H1 (cell line): ENCODE data around the gene TNS1. TPM values are rescaled to one million over a fixed set of nuclear protein-coding genes. Genes with fewer than 3 reads are reported as not detected.

Experiments used
- CTCF ChIA-PET: fragments of 300-600 bp; sonication (Branson Sonifier 250); formaldehyde crosslinking; loops from one replicate; lab custom pipeline; 2021; ENCODE audit not compliant: partially characterized antibody; lab: Charles Lee
- POLR2A ChIA-PET: fragments of 300-600 bp; sonication (Branson Sonifier 250); formaldehyde crosslinking; loops from one replicate; lab custom pipeline; 2021; ENCODE audit warnings: inconsistent platforms; ENCODE audit not compliant: partially characterized antibody; lab: Charles Lee
- DNase-seq, 2 experiments: peaks; one replicate each; pipeline versions ENCODE4 v3.0.0 to v3.0.0-alpha.2; 2010 to 2022; ENCODE audit warnings: low spot score in 2 of 2, low read depth in 1 of 2, mixed read lengths in 1 of 2
- FAIRE-seq: peaks from 2 replicates; lab custom pipeline; 2011; peaks lifted over from hg19 to GRCh38; lab: Jason Lieb, UNC
- H2AFZ ChIP-seq: 2 replicates; pipeline ENCODE4 v1.8.1; 2012; ENCODE audit warnings: low read length, inconsistent platforms
- H2AK5ac ChIP-seq: 2 replicates; pipeline ENCODE4 v1.6.1; 2013; ENCODE audit warnings: low read depth, low read length
- H2BK120ac ChIP-seq: replicated peaks from 2 replicates; pipeline ENCODE3; 2013; ENCODE audit warnings: low read depth, low read length, inconsistent platforms
- H2BK12ac ChIP-seq: 2 replicates; pipeline ENCODE4 v1.6.1; 2013; ENCODE audit warnings: low read depth, low read length
- H2BK15ac ChIP-seq: 2 replicates; pipeline ENCODE4 v1.6.1; 2013; ENCODE audit warnings: low read length
- H2BK20ac ChIP-seq: 2 replicates; pipeline ENCODE4 v1.6.1; 2013; ENCODE audit warnings: low read length
- H2BK5ac ChIP-seq: 2 replicates; pipeline ENCODE4 v1.6.1; 2013; ENCODE audit warnings: low read depth, low read length
- H3K14ac ChIP-seq: 2 replicates; pipeline ENCODE4 v1.6.1; 2013; ENCODE audit warnings: inconsistent platforms; ENCODE audit not compliant: insufficient read length
- H3K18ac ChIP-seq: 2 replicates; pipeline ENCODE4 v1.6.1; 2013; ENCODE audit warnings: low read length; ENCODE audit errors: extremely low read depth
- H3K23ac ChIP-seq: 2 replicates; pipeline ENCODE4 v1.6.1; 2013; ENCODE audit warnings: inconsistent platforms; ENCODE audit not compliant: insufficient read length
- H3K23me2 ChIP-seq: 2 replicates; pipeline ENCODE4 v1.6.1; 2013; ENCODE audit warnings: low read depth, low read length
- H3K27ac ChIP-seq: 2 replicates; pipeline ENCODE4 v1.6.1; 2011; ENCODE audit warnings: low read depth, low read length, inconsistent platforms
- H3K27me3 ChIP-seq, 4 experiments: replicated peaks in 1 of 4; 1 replicate in 1 of 4; 2 replicates in 3 of 4; pipeline versions ENCODE4 v1.6.1 to v1.8.1; 2011 to 2013; ENCODE audit warnings: low read length in 3 of 4, mild to moderate bottlenecking in 3 of 4, inconsistent platforms in 2 of 4, mixed read lengths in 2 of 4, moderate library complexity in 1 of 4; ENCODE audit not compliant: control insufficient read depth in 3 of 4, insufficient read depth in 3 of 4; ENCODE audit errors: extremely low read depth in 1 of 4
- H3K36me3 ChIP-seq, 4 experiments: 2 replicates each; pipeline versions ENCODE4 v1.6.1 to v1.8.1; 2011 to 2013; ENCODE audit warnings: mild to moderate bottlenecking in 4 of 4, low read length in 3 of 4, moderate library complexity in 2 of 4, control low read depth in 1 of 4, inconsistent platforms in 1 of 4; ENCODE audit not compliant: insufficient read depth in 4 of 4, control insufficient read depth in 2 of 4
- H3K4ac ChIP-seq: replicated peaks from 2 replicates; pipeline ENCODE3; 2013; ENCODE audit warnings: low read length, low read depth, mixed read lengths, inconsistent platforms; ENCODE audit not compliant: insufficient read length
- H3K4me1 ChIP-seq, 4 experiments: replicated peaks in 1 of 4; 1 replicate in 1 of 4; 2 replicates in 3 of 4; pipeline versions ENCODE4 v1.6.1 to v1.8.1; 2011 to 2013; ENCODE audit warnings: low read length in 3 of 4, inconsistent platforms in 2 of 4, mixed read lengths in 1 of 4; ENCODE audit not compliant: insufficient read depth in 4 of 4, control insufficient read depth in 3 of 4
- H3K4me2 ChIP-seq, 2 experiments: 2 replicates each; pipeline versions ENCODE4 v1.6.1 to v1.8.1; 2011 to 2013; ENCODE audit warnings: low read depth in 2 of 2, low read length in 2 of 2, control low read depth in 1 of 2, inconsistent platforms in 1 of 2, mild to moderate bottlenecking in 1 of 2; ENCODE audit not compliant: insufficient read depth in 1 of 2
- H3K4me3 ChIP-seq, 4 experiments: fragments of 200-600, 300-600 bp in 1 of 4; sonication (generic), shearing (Covaris generic), sonication (Bioruptor Twin) in 1 of 4; 2 replicates each; pipeline versions ENCODE4 v1.5.1 to v1.8.1; 2011 to 2016; ENCODE audit warnings: low read length in 4 of 4, low read depth in 3 of 4, control low read depth in 2 of 4, inconsistent platforms in 2 of 4, mild to moderate bottlenecking in 2 of 4, mixed read lengths in 1 of 4, moderate library complexity in 1 of 4; ENCODE audit not compliant: insufficient read depth in 2 of 4; ENCODE audit errors: extremely low read depth in 1 of 4
- H3K56ac ChIP-seq: replicated peaks from 2 replicates; pipeline ENCODE3; 2013; ENCODE audit warnings: low read depth, mild to moderate bottlenecking, mixed read lengths, low read length, inconsistent platforms; ENCODE audit not compliant: insufficient read length
- H3K79me1 ChIP-seq: 2 replicates; pipeline ENCODE4 v1.6.1; 2013; ENCODE audit warnings: low read depth, low read length, control low read depth
- H3K79me2 ChIP-seq, 2 experiments: 2 replicates each; pipeline versions ENCODE4 v1.6.1 to v1.8.1; 2012 to 2013; ENCODE audit warnings: low read length in 2 of 2, mild to moderate bottlenecking in 2 of 2, inconsistent platforms in 1 of 2; ENCODE audit not compliant: insufficient read depth in 2 of 2, control insufficient read depth in 1 of 2
- H3K9ac ChIP-seq, 4 experiments: replicated peaks in 1 of 4; 1 replicate in 1 of 4; 2 replicates in 3 of 4; pipeline versions ENCODE4 v1.6.1 to v1.8.1; 2011 to 2013; ENCODE audit warnings: low read depth in 3 of 4, low read length in 3 of 4, control low read depth in 2 of 4, mild to moderate bottlenecking in 2 of 4, moderate library complexity in 2 of 4, inconsistent platforms in 1 of 4; ENCODE audit errors: extremely low read depth in 1 of 4
- H3K9me3 ChIP-seq, 2 experiments: 2 replicates each; pipeline versions ENCODE4 v1.6.1 to v1.8.1; 2012 to 2013; ENCODE audit warnings: mild to moderate bottlenecking in 2 of 2, moderate library complexity in 2 of 2, control low read depth in 1 of 2, inconsistent platforms in 1 of 2, low read depth in 1 of 2, low read length in 1 of 2, mixed read lengths in 1 of 2; ENCODE audit not compliant: insufficient read depth in 2 of 2
- H4K20me1 ChIP-seq, 2 experiments: replicated peaks in 1 of 2; 2 replicates each; pipeline versions ENCODE3 to v1.8.1; 2011 to 2013; ENCODE audit warnings: inconsistent platforms in 2 of 2, low read length in 2 of 2, mild to moderate bottlenecking in 1 of 2; ENCODE audit not compliant: insufficient read depth in 2 of 2, control insufficient read depth in 1 of 2
- H4K5ac ChIP-seq: 2 replicates; pipeline ENCODE4 v1.6.1; 2013; ENCODE audit warnings: low read length, low read depth, mixed read lengths, inconsistent platforms; ENCODE audit not compliant: insufficient read length
- H4K8ac ChIP-seq: 2 replicates; pipeline ENCODE4 v1.8.0; 2013; ENCODE audit warnings: mild to moderate bottlenecking, moderate library complexity, low read length, inconsistent platforms; ENCODE audit not compliant: insufficient read depth; ENCODE audit errors: extremely low read depth
- H4K91ac ChIP-seq: replicated peaks from 2 replicates; pipeline ENCODE3; 2013; ENCODE audit warnings: low read length, mixed read lengths, inconsistent platforms; ENCODE audit not compliant: insufficient read length
- CEBPB ChIP-seq: IDR thresholded peaks from 2 replicates; pipeline ENCODE4 v1.6.1; 2012; ENCODE audit warnings: low read depth, low read length
- CREB1 ChIP-seq: IDR thresholded peaks from 2 replicates; pipeline ENCODE4 v1.6.1; 2012; ENCODE audit warnings: inconsistent platforms
- HDAC6 ChIP-seq: IDR thresholded peaks from one replicate; pipeline ENCODE4 v1.7.1; 2012; ENCODE audit warnings: low read depth, mild to moderate bottlenecking, inconsistent platforms, low read length, moderate library complexity
- KDM5A ChIP-seq: fragments of 200-600 bp; IDR thresholded peaks from 2 replicates; pipeline ENCODE4 v1.7.1; 2012; ENCODE audit warnings: mild to moderate bottlenecking, low read length, inconsistent platforms, mixed read lengths
- RBBP5 ChIP-seq: IDR thresholded peaks from 2 replicates; pipeline ENCODE4 v1.7.1; 2012; ENCODE audit warnings: low read depth, mild to moderate bottlenecking, inconsistent platforms, low read length, moderate library complexity, borderline replicate concordance
- SIRT6 ChIP-seq: IDR thresholded peaks from one replicate; pipeline ENCODE4 v1.7.1; 2012; ENCODE audit warnings: low read length, inconsistent platforms
- TAF1 ChIP-seq: IDR thresholded peaks from 2 replicates; pipeline ENCODE4 v1.6.1; 2011; ENCODE audit warnings: mild to moderate bottlenecking, low read depth, low read length
- TBP ChIP-seq: IDR thresholded peaks from 2 replicates; pipeline ENCODE4 v1.6.1; 2011; ENCODE audit warnings: low read depth, low read length, improper control_type of control experiment
- ZNF274 ChIP-seq: IDR thresholded peaks from 2 replicates; pipeline ENCODE4 v1.7.0; 2012; ENCODE audit warnings: low read length, borderline replicate concordance; ENCODE audit errors: extremely low read depth
- WGBS, 2 experiments: shearing (Covaris generic) in 1 of 2; methylation state at CpG; one replicate each; pipeline versions ENCODE4 v1.1.6 to v1.1.7; 2013 to 2015; ENCODE audit warnings: low lambda C conversion rate in 2 of 2, mixed read lengths in 2 of 2, inconsistent platforms in 1 of 2, low coverage in 1 of 2, missing lambda C conversion rate in 1 of 2; ENCODE audit not compliant: insufficient replicate concordance in 2 of 2, insufficient coverage in 1 of 2, insufficient read length in 1 of 2; ENCODE audit errors: extremely low coverage in 1 of 2, missing lambda C conversion rate in 1 of 2; 5-methylcytosine and 5-hydroxymethylcytosine counted together
- polyA plus RNA-seq, 7 experiments: library from polyadenylated mRNA; depleted of rRNA in 3 of 7; stranded (reverse) in 5 of 7; unstranded in 2 of 7; fragments of >200 nt in 5 of 7; fragments of 200-250 nt in 2 of 7; gene quantifications; 1 replicate in 5 of 7; 2 replicates in 1 of 7; 4 replicates in 1 of 7; pipeline versions ENCODE4 v1.2.1 to v1.2.3, GENCODE V29; 2011 to 2013; ENCODE audit warnings: missing spikeins in 2 of 7, mixed read lengths in 2 of 7
- total RNA-seq: library from RNA; stranded (reverse); fragmentation: NEBNext Ultra II Directional; extraction: Animal tissue kit (Norgen Biotek cat#: 25700); gene quantifications from 2 replicates; pipeline ENCODE4 v1.2.1, GENCODE V29; 2021
- TF ChIP-seq, protein P1 (sequence below): IDR thresholded peaks from 2 replicates; pipeline ENCODE4 v1.6.1; 2012; ENCODE audit warnings: inconsistent platforms
- TF ChIP-seq, protein P2 (sequence below), 3 experiments: IDR thresholded peaks; 1 replicate in 2 of 3; 2 replicates in 1 of 3; pipeline versions ENCODE4 v1.5.1 to v1.6.1; 2011; ENCODE audit warnings: low read length in 3 of 3, mild to moderate bottlenecking in 3 of 3, inconsistent platforms in 2 of 3, low read depth in 1 of 3, moderate library complexity in 1 of 3; ENCODE audit not compliant: insufficient read depth in 1 of 3; ENCODE audit errors: control extremely low read depth in 1 of 3

TNS1 gene
- total and polyA plus RNA-seq, 2 of the 8 experiments (the other 6 are each of a cell fraction or from before 2014, with no cell fraction given), result 1.5 to 5.1 TPM

DNA sequence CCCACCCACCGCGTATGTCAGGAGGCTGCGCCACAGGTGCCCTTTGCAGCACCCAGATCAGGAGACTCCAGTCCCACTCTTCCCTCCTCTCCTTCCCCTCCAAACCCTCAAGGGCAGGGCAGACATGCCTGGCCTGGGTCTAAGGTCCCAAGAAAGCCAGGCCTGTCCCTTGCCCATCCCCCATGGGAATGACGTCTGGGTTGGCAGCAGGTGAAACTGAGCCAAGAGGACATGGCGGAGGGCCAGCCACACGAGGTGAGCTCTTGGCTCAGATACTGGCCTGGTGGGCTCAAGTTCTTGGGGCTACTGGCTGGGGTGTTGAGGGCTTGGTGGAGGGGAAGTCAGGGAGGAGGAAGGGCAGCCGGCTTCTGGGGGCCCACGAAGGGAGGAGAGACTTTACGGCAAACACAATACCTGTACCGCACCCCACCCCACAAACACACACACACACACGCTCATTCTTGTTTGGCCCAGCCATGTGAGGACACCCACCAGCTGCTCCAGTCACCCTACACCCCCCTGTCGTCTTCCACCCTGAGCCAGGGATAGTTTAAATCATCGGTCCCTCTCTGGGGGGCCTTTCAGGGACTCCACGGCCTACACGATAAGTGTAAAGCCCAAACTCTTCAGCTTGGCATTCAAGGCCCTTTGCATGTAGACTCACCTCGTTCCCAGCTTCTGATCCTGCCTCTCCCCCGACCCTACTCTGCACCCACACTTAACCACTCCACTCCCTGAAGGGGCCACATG is 24.1 kb upstream of the TNS1 start:
- no peak overlapping the region for H2BK15ac ChIP-seq
- no peak overlapping the region for H3K4ac ChIP-seq
- H2BK12ac ChIP-seq, result peak overlapping the region; percentile 80
- 88% methylated on average over 17 of the region's 17 CpGs; no CpG with 5 or more reads in 1 of the 2 experiments for WGBS, 2 experiments
- ChIA-PET POLR2A (no interaction called here), CTCF (interaction anchor here (0.6 to 5.5 kb wide), 10 partner anchors 8 to 347 kb away, joined by 3 to 22 read pairs (median 4); no protein-coding TSS in a partner anchor)
- no peak overlapping the region for H3K14ac ChIP-seq
- H4K8ac ChIP-seq, result no peak overlapping the region
- H2BK20ac ChIP-seq, result peak overlapping the region; percentile 77
- H3K27me3 ChIP-seq, result no peaks in the 10 kb centered on the region; a peak in 1 of 7 replicates
- no peak overlapping the region for H3K27ac ChIP-seq
- peaks cover 6% of the 10 kb centered on the region; the same call in 1 of the 2 replicates for H3K23me2 ChIP-seq
- H3K18ac ChIP-seq, result no peak overlapping the region
- H2BK5ac ChIP-seq, result peak overlapping the region; percentile 68; the same call in 1 of the 2 replicates
- no peak overlapping the region for H2AFZ ChIP-seq
- DNase-seq, result peak in 1 of 2 experiments; percentile 44
- no peak overlapping the region for H2AK5ac ChIP-seq
- H4K5ac ChIP-seq, result no peak overlapping the region
- no peaks in the 10 kb centered on the region for H3K79me2 ChIP-seq
- H3K79me1 ChIP-seq, result no peaks in the 10 kb centered on the region
- H3K9ac ChIP-seq, result no peak overlapping the region
- no peak overlapping the region for H4K91ac ChIP-seq
- FAIRE-seq, result no peak
- H3K9me3 ChIP-seq, result no peaks in the 10 kb centered on the region
- H3K56ac ChIP-seq, result no peak overlapping the region
- H2BK120ac ChIP-seq, result no peak overlapping the region
- no peaks in the 10 kb centered on the region for H3K36me3 ChIP-seq
- H4K20me1 ChIP-seq, result peaks cover 0 to 8% of the 10 kb centered on the region in 2 experiments
- H3K4me3 ChIP-seq, result no peak overlapping the region
- H3K4me2 ChIP-seq, result no peak overlapping the region
- peaks cover 0 to 12% (median 3%) of the 10 kb centered on the region in 4 experiments; a peak in 6 of 7 replicates for H3K4me1 ChIP-seq
- H3K23ac ChIP-seq, result no peak overlapping the region
- TF ChIP-seq, protein P1, sequence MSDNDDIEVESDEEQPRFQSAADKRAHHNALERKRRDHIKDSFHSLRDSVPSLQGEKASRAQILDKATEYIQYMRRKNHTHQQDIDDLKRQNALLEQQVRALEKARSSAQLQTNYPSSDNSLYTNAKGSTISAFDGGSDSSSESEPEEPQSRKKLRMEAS, result no peak
- TF ChIP-seq CREB1 (no peak), TBP (no peak), SIRT6 (no peak), RBBP5 (no peak), CEBPB (no peak), ZNF274 (no peak), HDAC6 (no peak), KDM5A (no peak), TAF1 (no peak)
- TF ChIP-seq, protein P2, sequence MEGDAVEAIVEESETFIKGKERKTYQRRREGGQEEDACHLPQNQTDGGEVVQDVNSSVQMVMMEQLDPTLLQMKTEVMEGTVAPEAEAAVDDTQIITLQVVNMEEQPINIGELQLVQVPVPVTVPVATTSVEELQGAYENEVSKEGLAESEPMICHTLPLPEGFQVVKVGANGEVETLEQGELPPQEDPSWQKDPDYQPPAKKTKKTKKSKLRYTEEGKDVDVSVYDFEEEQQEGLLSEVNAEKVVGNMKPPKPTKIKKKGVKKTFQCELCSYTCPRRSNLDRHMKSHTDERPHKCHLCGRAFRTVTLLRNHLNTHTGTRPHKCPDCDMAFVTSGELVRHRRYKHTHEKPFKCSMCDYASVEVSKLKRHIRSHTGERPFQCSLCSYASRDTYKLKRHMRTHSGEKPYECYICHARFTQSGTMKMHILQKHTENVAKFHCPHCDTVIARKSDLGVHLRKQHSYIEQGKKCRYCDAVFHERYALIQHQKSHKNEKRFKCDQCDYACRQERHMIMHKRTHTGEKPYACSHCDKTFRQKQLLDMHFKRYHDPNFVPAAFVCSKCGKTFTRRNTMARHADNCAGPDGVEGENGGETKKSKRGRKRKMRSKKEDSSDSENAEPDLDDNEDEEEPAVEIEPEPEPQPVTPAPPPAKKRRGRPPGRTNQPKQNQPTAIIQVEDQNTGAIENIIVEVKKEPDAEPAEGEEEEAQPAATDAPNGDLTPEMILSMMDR (IDR thresholded peaks at IDR 0.05; ENCODE audit: control extremely low read depth in 1 of 3, insufficient read depth in 1 of 3, low read depth in 1 of 3, low read length in 3 of 3), result no peak
